Esophagus squamous epithelium (tissue), 4 donors: ENCODE data around the gene PDGFRB.

Experiments used
- CTCF ChIP-seq, 6 experiments: fragments of 450-650 bp in 4 of 6; fragments of 200-600 bp in 2 of 6; sonication (generic) in 2 of 6; IDR thresholded peaks; one replicate each; pipeline ENCODE4 v1.5.1; 2016 to 2019; ENCODE audit warnings: antibody characterized with exemption in 6 of 6, mild to moderate bottlenecking in 4 of 6, moderate library complexity in 4 of 6
- POLR2A ChIP-seq, 4 donors: fragments of 450-650 bp; IDR thresholded peaks; one replicate each; pipeline ENCODE4 v1.6.1; 2017; ENCODE audit warnings: antibody characterized with exemption in 4 of 4, mild to moderate bottlenecking in 4 of 4, moderate library complexity in 3 of 4

- no peak for TF ChIP-seq CTCF (IDR thresholded peaks at IDR 0.05)
- no peak for TF ChIP-seq POLR2A (IDR thresholded peaks at IDR 0.05)
Measured at GRCh38 chr5:150073086-150073625, 82.5 kb downstream of the PDGFRB start.
